Activated effector memory CD4-positive, alpha-beta T cell treated with Interleukin-2 at 50 U/mL for 16 hours (primary cell): ENCODE measurements around the gene NKAIN2.
"Not testable (repeated sequence)": the region's sequence is repeated elsewhere in the genome, so short reads cannot be mapped to it uniquely, and the experiment has no call there.

Experiments
- DNase-seq: peaks from one replicate; pipeline ENCODE4 v3.0.0-alpha.2; 2020

Gene NKAIN2

GRCh38 chr6:124464600-124464999 is 660.9 kb downstream of the NKAIN2 start:
- not testable (repeated sequence) for DNase-seq

GRCh38 chr6:124466949-124467348 is 663.3 kb downstream of the NKAIN2 start:
- DNase-seq = no peak

- no peak for DNase-seq
Observed at GRCh38 chr6:124467366-124467765, 663.7 kb downstream of the NKAIN2 start.

- no peak for DNase-seq
Observed at GRCh38 chr6:124470803-124471202, 667.1 kb downstream of the NKAIN2 start.

- DNase-seq = no peak
Observed at GRCh38 chr6:124475176-124475575, 671.5 kb downstream of the NKAIN2 start.

- no peak for DNase-seq
Observed at GRCh38 chr6:124478906-124479305, 675.2 kb downstream of the NKAIN2 start.

GRCh38 chr6:124479991-124480430 is 676.3 kb downstream of the NKAIN2 start:
- no peak for DNase-seq

GRCh38 chr6:124482071-124482491 is 678.4 kb downstream of the NKAIN2 start:
- no peak for DNase-seq

GRCh38 chr6:124487623-124488431 is 684.2 kb downstream of the NKAIN2 start:
- DNase-seq = no peak

- no peak for DNase-seq
Observed at GRCh38 chr6:124490122-124490521, 686.5 kb downstream of the NKAIN2 start.

GRCh38 chr6:124493259-124493658 is 689.6 kb downstream of the NKAIN2 start:
- no peak for DNase-seq

- DNase-seq = no peak
Observed at GRCh38 chr6:124494956-124495664, 691.4 kb downstream of the NKAIN2 start.

GRCh38 chr6:124495665-124496190 is 692.1 kb downstream of the NKAIN2 start:
- no peak for DNase-seq

- DNase-seq = no peak
Observed at GRCh38 chr6:124496334-124496733, 692.7 kb downstream of the NKAIN2 start.

- DNase-seq = no peak
Observed at GRCh38 chr6:124512431-124512830, 708.8 kb downstream of the NKAIN2 start.

- no peak for DNase-seq
Observed at GRCh38 chr6:124517339-124517738, 713.7 kb downstream of the NKAIN2 start.

- no peak for DNase-seq
Observed at GRCh38 chr6:124520514-124520913, 716.8 kb downstream of the NKAIN2 start.

- DNase-seq = no peak
Observed at GRCh38 chr6:124522335-124522734, 718.7 kb downstream of the NKAIN2 start.

GRCh38 chr6:124524491-124525200 is 721.0 kb downstream of the NKAIN2 start:
- no peak for DNase-seq

GRCh38 chr6:124530926-124531325 is 727.3 kb downstream of the NKAIN2 start:
- DNase-seq = no peak

- no peak for DNase-seq
Observed at GRCh38 chr6:124535299-124535698, 731.6 kb downstream of the NKAIN2 start.

- no peak for DNase-seq
Observed at GRCh38 chr6:124535746-124536145, 732.1 kb downstream of the NKAIN2 start.

- DNase-seq = no peak
Observed at GRCh38 chr6:124536157-124536841, 732.6 kb downstream of the NKAIN2 start.
